ENCODE results near the gene DAAM2.

DAAM2 gene

GRCh38 chr6:39926668-39927067 lies 134.5 kb downstream of the DAAM2 start:
- peaks cover 2% of the 10 kb centered on the region for H3K36me3 Mint-ChIP-seq
- H3K9me3 Mint-ChIP-seq = peaks cover 5% of the 10 kb centered on the region
- no peak overlapping the region for H3K4me3 Mint-ChIP-seq
- H3K27ac Mint-ChIP-seq = peak overlapping the region; percentile 80
- H3K27me3 Mint-ChIP-seq = peaks cover 1% of the 10 kb centered on the region
- peaks cover 9% of the 10 kb centered on the region for H3K4me1 Mint-ChIP-seq

- Mint-ChIP-seq H3K36me3 (peaks cover 2% of the 10 kb centered on the region), H3K9me3 (peaks cover 5% of the 10 kb centered on the region), H3K27ac (no peak overlapping the region), H3K4me3 (no peak overlapping the region), H3K4me1 (peaks cover 14% of the 10 kb centered on the region), H3K27me3 (peaks cover 1% of the 10 kb centered on the region)
Observed at GRCh38 chr6:39927159-39927558, 135.0 kb downstream of the DAAM2 start.

- Mint-ChIP-seq H3K27ac (no peak overlapping the region), H3K36me3 (peaks cover under 1% of the 10 kb centered on the region), H3K4me1 (peaks cover 27% of the 10 kb centered on the region), H3K27me3 (peaks cover 1% of the 10 kb centered on the region), H3K9me3 (peaks cover 5% of the 10 kb centered on the region), H3K4me3 (no peak overlapping the region)
Observed at GRCh38 chr6:39929039-39929732, 137.0 kb downstream of the DAAM2 start.

GRCh38 chr6:39929733-39930461 lies 137.7 kb downstream of the DAAM2 start:
- Mint-ChIP-seq H3K4me3 (no peak overlapping the region), H3K36me3 (no peaks in the 10 kb centered on the region), H3K27me3 (peaks cover 1% of the 10 kb centered on the region), H3K4me1 (peaks cover 32% of the 10 kb centered on the region), H3K9me3 (peaks cover 5% of the 10 kb centered on the region), H3K27ac (no peak overlapping the region)

- peaks cover 5% of the 10 kb centered on the region for H3K9me3 Mint-ChIP-seq
- peaks cover 39% of the 10 kb centered on the region for H3K4me1 Mint-ChIP-seq
- peaks cover 2% of the 10 kb centered on the region for H3K27me3 Mint-ChIP-seq
- no peak overlapping the region for H3K27ac Mint-ChIP-seq
- H3K36me3 Mint-ChIP-seq = no peaks in the 10 kb centered on the region
- no peak overlapping the region for H3K4me3 Mint-ChIP-seq
Observed at GRCh38 chr6:39930540-39930939, 138.4 kb downstream of the DAAM2 start.

- peaks cover 36% of the 10 kb centered on the region for H3K4me1 Mint-ChIP-seq
Observed at GRCh38 chr6:39931607-39932006, 139.4 kb downstream of the DAAM2 start.

GRCh38 chr6:39932386-39932910 lies 140.3 kb downstream of the DAAM2 start:
- Mint-ChIP-seq H3K4me3 (no peak overlapping the region), H3K9me3 (no peaks in the 10 kb centered on the region)

More at GRCh38 chr6:39931607-39932006, 139.4 kb downstream of the DAAM2 start:
- no peak overlapping the region for H3K27ac Mint-ChIP-seq
- no peaks in the 10 kb centered on the region for H3K9me3 Mint-ChIP-seq
- H3K36me3 Mint-ChIP-seq = no peaks in the 10 kb centered on the region
- H3K27me3 Mint-ChIP-seq = peaks cover 3% of the 10 kb centered on the region
- no peak overlapping the region for H3K4me3 Mint-ChIP-seq

GRCh38 chr6:39933669-39934130 lies 141.5 kb downstream of the DAAM2 start:
- no peak overlapping the region for H3K27ac Mint-ChIP-seq
- H3K9me3 Mint-ChIP-seq = no peaks in the 10 kb centered on the region
- H3K36me3 Mint-ChIP-seq = no peaks in the 10 kb centered on the region
- H3K27me3 Mint-ChIP-seq = peaks cover 3% of the 10 kb centered on the region
- peaks cover 36% of the 10 kb centered on the region for H3K4me1 Mint-ChIP-seq
- H3K4me3 Mint-ChIP-seq = peak overlapping the region; percentile 82

More at GRCh38 chr6:39932386-39932910, 140.3 kb downstream of the DAAM2 start:
- peaks cover 3% of the 10 kb centered on the region for H3K27me3 Mint-ChIP-seq
- H3K36me3 Mint-ChIP-seq = no peaks in the 10 kb centered on the region
- H3K27ac Mint-ChIP-seq = no peak overlapping the region
- H3K4me1 Mint-ChIP-seq = peaks cover 36% of the 10 kb centered on the region

- H3K4me3 Mint-ChIP-seq = peak within 1 kb of the TSS; percentile 83
- no peaks in the 10 kb centered on the region for H3K9me3 Mint-ChIP-seq
- peak within 1 kb of the TSS; percentile 59 for H3K27ac Mint-ChIP-seq
- peaks cover 3% of the 10 kb centered on the region for H3K27me3 Mint-ChIP-seq
- peaks cover 36% of the 10 kb centered on the region for H3K4me1 Mint-ChIP-seq
- no peaks in the 10 kb centered on the region for H3K36me3 Mint-ChIP-seq
Observed at GRCh38 chr6:39934131-39934757, 142.1 kb downstream of the DAAM2 start, which contains the start of gene MOCS1. MOCS1 (minus strand) TSS chr6:39934462; CDS start chr6:39934417, 45 bp downstream.

GRCh38 chr6:39935241-39935640 lies 143.1 kb downstream of the DAAM2 start:
- no peaks in the 10 kb centered on the region for H3K9me3 Mint-ChIP-seq
- no peak overlapping the region for H3K27ac Mint-ChIP-seq
- peaks cover 2% of the 10 kb centered on the region for H3K27me3 Mint-ChIP-seq
- no peak overlapping the region for H3K4me3 Mint-ChIP-seq
- peaks cover 36% of the 10 kb centered on the region for H3K4me1 Mint-ChIP-seq
- no peaks in the 10 kb centered on the region for H3K36me3 Mint-ChIP-seq

- Mint-ChIP-seq H3K27me3 (peaks cover 2% of the 10 kb centered on the region), H3K36me3 (no peaks in the 10 kb centered on the region), H3K27ac (no peak overlapping the region), H3K9me3 (no peaks in the 10 kb centered on the region), H3K4me1 (peaks cover 35% of the 10 kb centered on the region), H3K4me3 (no peak overlapping the region)
Observed at GRCh38 chr6:39936857-39937256, 144.7 kb downstream of the DAAM2 start.

- Mint-ChIP-seq H3K27ac (no peak overlapping the region), H3K36me3 (no peaks in the 10 kb centered on the region), H3K4me1 (peaks cover 25% of the 10 kb centered on the region), H3K9me3 (no peaks in the 10 kb centered on the region), H3K4me3 (no peak overlapping the region), H3K27me3 (peaks cover 2% of the 10 kb centered on the region)
Observed at GRCh38 chr6:39937686-39938333, 145.6 kb downstream of the DAAM2 start.

GRCh38 chr6:39938773-39939654 lies 146.8 kb downstream of the DAAM2 start:
- Mint-ChIP-seq H3K4me3 (no peak overlapping the region), H3K27me3 (peaks cover 4% of the 10 kb centered on the region), H3K27ac (no peak overlapping the region), H3K4me1 (peaks cover 14% of the 10 kb centered on the region), H3K36me3 (no peaks in the 10 kb centered on the region), H3K9me3 (no peaks in the 10 kb centered on the region)

- Mint-ChIP-seq H3K9me3 (no peaks in the 10 kb centered on the region), H3K27ac (no peak overlapping the region), H3K36me3 (no peaks in the 10 kb centered on the region), H3K27me3 (peaks cover 3% of the 10 kb centered on the region), H3K4me1 (no peaks in the 10 kb centered on the region), H3K4me3 (no peak overlapping the region)
Observed at GRCh38 chr6:39941138-39941537, 149.0 kb downstream of the DAAM2 start.
